Uterus (tissue), 4 donors: ENCODE results near the gene PLEKHG1. TPM values are rescaled to one million over a fixed set of nuclear protein-coding genes. Genes with fewer than 3 reads are reported as not detected.

ENCODE experiments used
- DNase-seq, 2 donors: peaks; one replicate each; pipeline ENCODE4 v3.0.0-alpha.2; 2019 to 2020
- H3K27ac ChIP-seq, 2 donors: fragments of 200-600 bp; sonication (generic); 1 replicate in 1 of 2; 2 replicates in 1 of 2; pipeline ENCODE4 v1.5.1; 2016 to 2018
- H3K27me3 ChIP-seq, 2 donors: fragments of 200-600 bp; sonication (generic); one replicate each; pipeline ENCODE4 v1.5.1; 2018 to 2019; ENCODE audit warnings: control low read depth in 1 of 2
- H3K36me3 ChIP-seq, 2 donors: fragments of 200-600 bp; sonication (generic); one replicate each; pipeline ENCODE4 v1.5.1; 2019; ENCODE audit warnings: control low read depth in 1 of 2
- H3K4me1 ChIP-seq, 2 donors: fragments of 200-600 bp; sonication (generic); one replicate each; pipeline ENCODE4 v1.5.1; 2018 to 2019; ENCODE audit warnings: control low read depth in 1 of 2
- H3K4me3 ChIP-seq, 2 donors: fragments of 200-600 bp; sonication (generic); 1 replicate in 1 of 2; 2 replicates in 1 of 2; pipeline ENCODE4 v1.5.1; 2018 to 2019; ENCODE audit warnings: mild to moderate bottlenecking in 1 of 2
- H3K9me3 ChIP-seq, 2 donors: fragments of 200-600 bp; sonication (generic); one replicate each; pipeline ENCODE4 v1.5.1; 2019; ENCODE audit warnings: control low read depth in 1 of 2
- POLR2A ChIP-seq, 2 donors: fragments of 450-650 bp; IDR thresholded peaks; one replicate each; pipeline ENCODE4 v1.6.1; 2016; ENCODE audit warnings: antibody characterized with exemption in 2 of 2, mild to moderate bottlenecking in 1 of 2, moderate library complexity in 1 of 2
- intact Hi-C: fragments of 100-400 bp; cut with DNase I; formaldehyde crosslinking; loops from one replicate; pipeline ENCODE4 v1.15.1; 2023; ENCODE audit warnings: low total_unique reads
- total RNA-seq, 4 donors: library from RNA; depleted of rRNA in 3 of 4; stranded (reverse); fragments of >200 nt in 3 of 4; gene quantifications; one replicate each; pipeline versions ENCODE4 v1.1.0 to v1.2.4, GENCODE V29; 2014 to 2023
- TF ChIP-seq, protein P1 (sequence below), 4 experiments: fragments of 200-600 bp in 2 of 4; fragments of 450-650 bp in 2 of 4; sonication (generic) in 2 of 4; IDR thresholded peaks; one replicate each; pipeline ENCODE4 v1.5.1; 2016 to 2019; ENCODE audit warnings: antibody characterized with exemption in 4 of 4, mild to moderate bottlenecking in 2 of 4, moderate library complexity in 1 of 4
- donor health status: DM: yes; HTN: yes; CAD: no.

Gene PLEKHG1
- total RNA-seq, 4 donors from 2014 or later, result 7.2 to 50.3 (median 33.0) TPM

DNA sequence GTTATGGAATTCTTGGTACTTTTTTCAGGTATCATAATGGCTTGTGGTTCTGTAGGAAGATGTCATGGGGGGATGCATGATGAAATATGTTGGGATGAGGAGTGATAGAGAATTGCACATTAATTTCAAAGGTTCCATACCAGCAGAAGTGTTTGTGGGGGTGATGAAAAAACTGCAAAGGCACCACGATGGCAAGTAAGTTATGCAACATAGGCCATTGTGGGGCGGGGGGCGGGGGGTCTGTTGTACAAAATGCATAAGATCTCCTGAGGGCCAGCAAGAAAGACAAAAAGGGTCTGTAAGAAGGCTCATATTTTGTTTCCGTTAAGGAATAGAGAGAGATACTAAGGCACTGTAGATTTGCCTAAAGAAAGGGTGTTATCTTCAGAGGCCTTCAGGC, 26.2 kb downstream of the PLEKHG1 start:
- intact Hi-C loops, result no loop called here
- TF ChIP-seq, protein P1, sequence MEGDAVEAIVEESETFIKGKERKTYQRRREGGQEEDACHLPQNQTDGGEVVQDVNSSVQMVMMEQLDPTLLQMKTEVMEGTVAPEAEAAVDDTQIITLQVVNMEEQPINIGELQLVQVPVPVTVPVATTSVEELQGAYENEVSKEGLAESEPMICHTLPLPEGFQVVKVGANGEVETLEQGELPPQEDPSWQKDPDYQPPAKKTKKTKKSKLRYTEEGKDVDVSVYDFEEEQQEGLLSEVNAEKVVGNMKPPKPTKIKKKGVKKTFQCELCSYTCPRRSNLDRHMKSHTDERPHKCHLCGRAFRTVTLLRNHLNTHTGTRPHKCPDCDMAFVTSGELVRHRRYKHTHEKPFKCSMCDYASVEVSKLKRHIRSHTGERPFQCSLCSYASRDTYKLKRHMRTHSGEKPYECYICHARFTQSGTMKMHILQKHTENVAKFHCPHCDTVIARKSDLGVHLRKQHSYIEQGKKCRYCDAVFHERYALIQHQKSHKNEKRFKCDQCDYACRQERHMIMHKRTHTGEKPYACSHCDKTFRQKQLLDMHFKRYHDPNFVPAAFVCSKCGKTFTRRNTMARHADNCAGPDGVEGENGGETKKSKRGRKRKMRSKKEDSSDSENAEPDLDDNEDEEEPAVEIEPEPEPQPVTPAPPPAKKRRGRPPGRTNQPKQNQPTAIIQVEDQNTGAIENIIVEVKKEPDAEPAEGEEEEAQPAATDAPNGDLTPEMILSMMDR (IDR thresholded peaks at IDR 0.05), result no peak
- TF ChIP-seq POLR2A (IDR thresholded peaks at IDR 0.05), result no peak
- DNase-seq, result no peak

DNA sequence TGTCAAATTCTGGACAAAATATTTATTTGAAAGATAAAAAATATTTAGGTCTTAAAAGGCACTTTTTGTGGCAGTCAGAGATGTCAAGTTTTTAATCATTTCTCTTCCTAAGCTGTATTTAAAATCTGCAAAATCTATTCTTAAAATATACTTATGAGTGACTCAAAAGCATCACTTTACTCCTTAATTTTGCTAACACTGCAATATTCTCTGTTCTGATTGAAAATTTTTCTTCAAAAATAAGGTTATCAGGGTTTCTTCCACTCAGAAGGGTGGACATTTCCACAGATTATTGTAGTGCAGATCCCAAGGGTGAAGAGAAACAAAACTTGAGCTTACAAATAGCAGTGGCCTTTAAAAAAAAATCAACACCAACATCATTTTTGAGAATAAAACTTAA, 27.5 kb downstream of the PLEKHG1 start:
- TF ChIP-seq, protein P1 (IDR thresholded peaks at IDR 0.05), result no peak
- TF ChIP-seq POLR2A (IDR thresholded peaks at IDR 0.05), result no peak
- peak overlapping the region; percentile 63 to 64 for H3K27ac ChIP-seq
- DNase-seq, result no peak
- intact Hi-C loops, result no loop called here
- no peaks in the 10 kb centered on the region for H3K27me3 ChIP-seq
- H3K4me1 ChIP-seq, result peaks cover 0 to 10% of the 10 kb centered on the region in 2 donors
- H3K9me3 ChIP-seq, result no peaks in the 10 kb centered on the region
- no peaks in the 10 kb centered on the region for H3K36me3 ChIP-seq
- H3K4me3 ChIP-seq, result no peak overlapping the region

More for the DNA sequence above, 26.2 kb downstream of the PLEKHG1 start:
- Histone ChIP-seq H3K4me3 (no peak overlapping the region), H3K4me1 (peaks cover 0 to 10% of the 10 kb centered on the region in 2 donors), H3K27me3 (no peaks in the 10 kb centered on the region), H3K9me3 (no peaks in the 10 kb centered on the region), H3K27ac (no peak overlapping the region), H3K36me3 (no peaks in the 10 kb centered on the region)

DNA sequence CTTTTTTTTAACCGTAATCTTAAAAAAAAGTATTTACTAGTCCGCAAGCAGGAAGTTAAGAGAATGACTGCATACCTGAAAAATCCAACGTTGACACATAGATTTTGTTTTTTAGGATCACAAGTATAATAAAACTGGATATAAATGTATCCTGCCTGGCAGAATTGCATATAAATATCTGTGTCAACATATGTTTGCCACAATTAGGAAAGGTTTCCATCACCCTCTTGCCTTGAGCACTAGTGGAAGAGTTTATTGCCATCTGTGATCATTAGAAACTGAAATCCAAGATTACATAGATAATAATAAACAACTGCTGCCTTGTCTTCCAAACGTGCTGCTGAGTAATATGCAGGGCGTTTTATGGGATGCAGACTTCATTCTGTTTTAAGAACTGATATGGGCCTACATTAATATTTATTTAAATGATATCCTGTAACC, 27.9 kb downstream of the PLEKHG1 start:
- no peak for DNase-seq
- H3K36me3 ChIP-seq, result no peaks in the 10 kb centered on the region
- H3K27ac ChIP-seq, result peak overlapping the region; percentile 63 to 64
- peaks cover 0 to 10% of the 10 kb centered on the region in 2 donors for H3K4me1 ChIP-seq
- no peaks in the 10 kb centered on the region for H3K27me3 ChIP-seq
- no peak for TF ChIP-seq POLR2A (IDR thresholded peaks at IDR 0.05)
- TF ChIP-seq, protein P1 (IDR thresholded peaks at IDR 0.05), result no peak
- intact Hi-C loops, result no loop called here
- no peak overlapping the region for H3K4me3 ChIP-seq
- H3K9me3 ChIP-seq, result no peaks in the 10 kb centered on the region

DNA sequence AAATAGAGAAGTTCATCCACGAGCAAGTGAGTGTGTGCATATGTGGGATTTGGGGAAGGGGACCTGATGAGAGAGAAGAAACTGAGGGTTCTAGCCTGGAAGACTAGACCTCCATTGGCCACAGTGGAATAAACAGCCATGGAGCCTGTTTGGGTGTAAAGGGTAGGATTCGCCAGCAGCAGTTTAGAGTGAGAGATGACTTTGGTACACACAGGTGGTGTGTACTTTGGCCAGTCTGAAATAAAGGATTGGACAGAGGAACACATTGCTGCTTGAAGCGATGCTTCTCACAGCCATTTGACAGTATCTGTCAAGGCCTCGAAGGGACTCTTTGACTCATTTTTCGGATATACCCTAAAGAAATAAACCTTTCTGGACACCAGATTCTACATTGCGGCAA, 29.2 kb downstream of the PLEKHG1 start:
- intact Hi-C loops, result no loop called here
- Histone ChIP-seq H3K4me3 (no peak overlapping the region), H3K4me1 (peaks cover 0 to 10% of the 10 kb centered on the region in 2 donors)

DNA sequence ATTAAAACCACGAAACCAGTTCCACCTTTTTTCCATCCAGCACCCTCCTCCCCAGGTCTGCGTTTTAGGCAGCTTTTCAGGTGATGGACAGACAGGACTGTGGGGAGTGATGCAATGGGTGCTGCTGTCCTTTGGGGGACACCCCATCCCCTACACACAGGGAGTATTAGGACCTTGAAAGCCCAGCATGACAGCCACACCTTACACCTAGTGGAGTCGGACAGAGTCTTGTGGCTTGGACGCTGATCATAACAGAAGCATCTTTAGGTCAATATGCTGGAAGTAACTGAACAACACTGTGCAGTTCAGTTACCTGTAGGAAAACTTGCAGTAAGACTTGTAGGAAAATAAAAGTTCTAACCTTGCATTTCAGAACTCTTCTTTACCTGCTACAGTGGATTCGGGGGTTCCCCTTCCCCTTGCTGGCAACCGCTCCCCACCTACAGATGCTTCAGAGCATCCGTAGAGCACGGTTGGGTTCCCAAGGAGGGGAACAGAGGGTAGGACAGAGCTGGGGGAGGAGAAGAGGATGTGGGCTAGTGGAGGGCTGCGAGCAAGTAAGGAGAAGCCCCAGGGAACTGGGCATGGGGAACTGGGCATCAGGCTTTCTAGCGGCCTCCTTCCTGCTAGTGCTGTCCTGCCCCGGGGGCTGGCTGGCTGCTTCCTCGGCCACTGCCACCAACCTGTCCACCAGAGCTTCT, 31.7 kb downstream of the PLEKHG1 start:
- no peak for TF ChIP-seq POLR2A (IDR thresholded peaks at IDR 0.05)
- TF ChIP-seq, protein P1 (IDR thresholded peaks at IDR 0.05), result no peak
- H3K36me3 ChIP-seq, result no peaks in the 10 kb centered on the region
- no peak for DNase-seq
- intact Hi-C loops, result no loop called here
- no peaks in the 10 kb centered on the region for H3K9me3 ChIP-seq
- H3K27ac ChIP-seq, result no peak overlapping the region
- H3K4me3 ChIP-seq, result no peak overlapping the region
- peaks cover 0 to 10% of the 10 kb centered on the region in 2 donors for H3K4me1 ChIP-seq
- no peaks in the 10 kb centered on the region for H3K27me3 ChIP-seq

More for the DNA sequence above, 29.2 kb downstream of the PLEKHG1 start:
- Histone ChIP-seq H3K36me3 (no peaks in the 10 kb centered on the region), H3K27ac (peak overlapping the region in 1 of 2 donors; percentile 63), H3K9me3 (no peaks in the 10 kb centered on the region), H3K27me3 (no peaks in the 10 kb centered on the region)
- DNase-seq, result no peak
- TF ChIP-seq POLR2A (IDR thresholded peaks at IDR 0.05), result no peak
- TF ChIP-seq, protein P1 (IDR thresholded peaks at IDR 0.05), result no peak
